ENCODE results near the gene CCT8L2.
"Not testable (repeated sequence)": the region's sequence is repeated elsewhere in the genome, so short reads cannot be mapped to it uniquely, and the experiment has no call there.

- TF ChIP-seq, protein P1, sequence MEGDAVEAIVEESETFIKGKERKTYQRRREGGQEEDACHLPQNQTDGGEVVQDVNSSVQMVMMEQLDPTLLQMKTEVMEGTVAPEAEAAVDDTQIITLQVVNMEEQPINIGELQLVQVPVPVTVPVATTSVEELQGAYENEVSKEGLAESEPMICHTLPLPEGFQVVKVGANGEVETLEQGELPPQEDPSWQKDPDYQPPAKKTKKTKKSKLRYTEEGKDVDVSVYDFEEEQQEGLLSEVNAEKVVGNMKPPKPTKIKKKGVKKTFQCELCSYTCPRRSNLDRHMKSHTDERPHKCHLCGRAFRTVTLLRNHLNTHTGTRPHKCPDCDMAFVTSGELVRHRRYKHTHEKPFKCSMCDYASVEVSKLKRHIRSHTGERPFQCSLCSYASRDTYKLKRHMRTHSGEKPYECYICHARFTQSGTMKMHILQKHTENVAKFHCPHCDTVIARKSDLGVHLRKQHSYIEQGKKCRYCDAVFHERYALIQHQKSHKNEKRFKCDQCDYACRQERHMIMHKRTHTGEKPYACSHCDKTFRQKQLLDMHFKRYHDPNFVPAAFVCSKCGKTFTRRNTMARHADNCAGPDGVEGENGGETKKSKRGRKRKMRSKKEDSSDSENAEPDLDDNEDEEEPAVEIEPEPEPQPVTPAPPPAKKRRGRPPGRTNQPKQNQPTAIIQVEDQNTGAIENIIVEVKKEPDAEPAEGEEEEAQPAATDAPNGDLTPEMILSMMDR (conservative IDR thresholded peaks at IDR 0.05; ENCODE audit: low read depth in 2 of 2) = not testable (repeated sequence)
- not testable (repeated sequence) for TF ChIP-seq ZNF114 (CRISPR knock-in tag; IDR thresholded peaks at IDR 0.05); EZH2phosphoT487 (IDR thresholded peaks at IDR 0.05; ENCODE audit: unreplicated experiment); POLR2AphosphoS5 (IDR thresholded peaks at IDR 0.05; ENCODE audit: low read depth); EZH2 (IDR thresholded peaks at IDR 0.05; ENCODE audit: low read depth, unreplicated experiment); JUNB (IDR thresholded peaks at IDR 0.05; ENCODE audit: unreplicated experiment); NANOG (IDR thresholded peaks at IDR 0.05; ENCODE audit: borderline replicate concordance); CREB1 (CRISPR knock-in tag; IDR thresholded peaks at IDR 0.05; ENCODE audit: low read depth); ETS1 (IDR thresholded peaks at IDR 0.05); ZNF331 (CRISPR knock-in tag; IDR thresholded peaks at IDR 0.05; ENCODE audit: low read depth)
- TF ChIP-seq, protein P2, sequence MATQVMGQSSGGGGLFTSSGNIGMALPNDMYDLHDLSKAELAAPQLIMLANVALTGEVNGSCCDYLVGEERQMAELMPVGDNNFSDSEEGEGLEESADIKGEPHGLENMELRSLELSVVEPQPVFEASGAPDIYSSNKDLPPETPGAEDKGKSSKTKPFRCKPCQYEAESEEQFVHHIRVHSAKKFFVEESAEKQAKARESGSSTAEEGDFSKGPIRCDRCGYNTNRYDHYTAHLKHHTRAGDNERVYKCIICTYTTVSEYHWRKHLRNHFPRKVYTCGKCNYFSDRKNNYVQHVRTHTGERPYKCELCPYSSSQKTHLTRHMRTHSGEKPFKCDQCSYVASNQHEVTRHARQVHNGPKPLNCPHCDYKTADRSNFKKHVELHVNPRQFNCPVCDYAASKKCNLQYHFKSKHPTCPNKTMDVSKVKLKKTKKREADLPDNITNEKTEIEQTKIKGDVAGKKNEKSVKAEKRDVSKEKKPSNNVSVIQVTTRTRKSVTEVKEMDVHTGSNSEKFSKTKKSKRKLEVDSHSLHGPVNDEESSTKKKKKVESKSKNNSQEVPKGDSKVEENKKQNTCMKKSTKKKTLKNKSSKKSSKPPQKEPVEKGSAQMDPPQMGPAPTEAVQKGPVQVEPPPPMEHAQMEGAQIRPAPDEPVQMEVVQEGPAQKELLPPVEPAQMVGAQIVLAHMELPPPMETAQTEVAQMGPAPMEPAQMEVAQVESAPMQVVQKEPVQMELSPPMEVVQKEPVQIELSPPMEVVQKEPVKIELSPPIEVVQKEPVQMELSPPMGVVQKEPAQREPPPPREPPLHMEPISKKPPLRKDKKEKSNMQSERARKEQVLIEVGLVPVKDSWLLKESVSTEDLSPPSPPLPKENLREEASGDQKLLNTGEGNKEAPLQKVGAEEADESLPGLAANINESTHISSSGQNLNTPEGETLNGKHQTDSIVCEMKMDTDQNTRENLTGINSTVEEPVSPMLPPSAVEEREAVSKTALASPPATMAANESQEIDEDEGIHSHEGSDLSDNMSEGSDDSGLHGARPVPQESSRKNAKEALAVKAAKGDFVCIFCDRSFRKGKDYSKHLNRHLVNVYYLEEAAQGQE (IDR thresholded peaks at IDR 0.05; ENCODE audit: unreplicated experiment) = not testable (repeated sequence)
- TF ChIP-seq, protein P3, sequence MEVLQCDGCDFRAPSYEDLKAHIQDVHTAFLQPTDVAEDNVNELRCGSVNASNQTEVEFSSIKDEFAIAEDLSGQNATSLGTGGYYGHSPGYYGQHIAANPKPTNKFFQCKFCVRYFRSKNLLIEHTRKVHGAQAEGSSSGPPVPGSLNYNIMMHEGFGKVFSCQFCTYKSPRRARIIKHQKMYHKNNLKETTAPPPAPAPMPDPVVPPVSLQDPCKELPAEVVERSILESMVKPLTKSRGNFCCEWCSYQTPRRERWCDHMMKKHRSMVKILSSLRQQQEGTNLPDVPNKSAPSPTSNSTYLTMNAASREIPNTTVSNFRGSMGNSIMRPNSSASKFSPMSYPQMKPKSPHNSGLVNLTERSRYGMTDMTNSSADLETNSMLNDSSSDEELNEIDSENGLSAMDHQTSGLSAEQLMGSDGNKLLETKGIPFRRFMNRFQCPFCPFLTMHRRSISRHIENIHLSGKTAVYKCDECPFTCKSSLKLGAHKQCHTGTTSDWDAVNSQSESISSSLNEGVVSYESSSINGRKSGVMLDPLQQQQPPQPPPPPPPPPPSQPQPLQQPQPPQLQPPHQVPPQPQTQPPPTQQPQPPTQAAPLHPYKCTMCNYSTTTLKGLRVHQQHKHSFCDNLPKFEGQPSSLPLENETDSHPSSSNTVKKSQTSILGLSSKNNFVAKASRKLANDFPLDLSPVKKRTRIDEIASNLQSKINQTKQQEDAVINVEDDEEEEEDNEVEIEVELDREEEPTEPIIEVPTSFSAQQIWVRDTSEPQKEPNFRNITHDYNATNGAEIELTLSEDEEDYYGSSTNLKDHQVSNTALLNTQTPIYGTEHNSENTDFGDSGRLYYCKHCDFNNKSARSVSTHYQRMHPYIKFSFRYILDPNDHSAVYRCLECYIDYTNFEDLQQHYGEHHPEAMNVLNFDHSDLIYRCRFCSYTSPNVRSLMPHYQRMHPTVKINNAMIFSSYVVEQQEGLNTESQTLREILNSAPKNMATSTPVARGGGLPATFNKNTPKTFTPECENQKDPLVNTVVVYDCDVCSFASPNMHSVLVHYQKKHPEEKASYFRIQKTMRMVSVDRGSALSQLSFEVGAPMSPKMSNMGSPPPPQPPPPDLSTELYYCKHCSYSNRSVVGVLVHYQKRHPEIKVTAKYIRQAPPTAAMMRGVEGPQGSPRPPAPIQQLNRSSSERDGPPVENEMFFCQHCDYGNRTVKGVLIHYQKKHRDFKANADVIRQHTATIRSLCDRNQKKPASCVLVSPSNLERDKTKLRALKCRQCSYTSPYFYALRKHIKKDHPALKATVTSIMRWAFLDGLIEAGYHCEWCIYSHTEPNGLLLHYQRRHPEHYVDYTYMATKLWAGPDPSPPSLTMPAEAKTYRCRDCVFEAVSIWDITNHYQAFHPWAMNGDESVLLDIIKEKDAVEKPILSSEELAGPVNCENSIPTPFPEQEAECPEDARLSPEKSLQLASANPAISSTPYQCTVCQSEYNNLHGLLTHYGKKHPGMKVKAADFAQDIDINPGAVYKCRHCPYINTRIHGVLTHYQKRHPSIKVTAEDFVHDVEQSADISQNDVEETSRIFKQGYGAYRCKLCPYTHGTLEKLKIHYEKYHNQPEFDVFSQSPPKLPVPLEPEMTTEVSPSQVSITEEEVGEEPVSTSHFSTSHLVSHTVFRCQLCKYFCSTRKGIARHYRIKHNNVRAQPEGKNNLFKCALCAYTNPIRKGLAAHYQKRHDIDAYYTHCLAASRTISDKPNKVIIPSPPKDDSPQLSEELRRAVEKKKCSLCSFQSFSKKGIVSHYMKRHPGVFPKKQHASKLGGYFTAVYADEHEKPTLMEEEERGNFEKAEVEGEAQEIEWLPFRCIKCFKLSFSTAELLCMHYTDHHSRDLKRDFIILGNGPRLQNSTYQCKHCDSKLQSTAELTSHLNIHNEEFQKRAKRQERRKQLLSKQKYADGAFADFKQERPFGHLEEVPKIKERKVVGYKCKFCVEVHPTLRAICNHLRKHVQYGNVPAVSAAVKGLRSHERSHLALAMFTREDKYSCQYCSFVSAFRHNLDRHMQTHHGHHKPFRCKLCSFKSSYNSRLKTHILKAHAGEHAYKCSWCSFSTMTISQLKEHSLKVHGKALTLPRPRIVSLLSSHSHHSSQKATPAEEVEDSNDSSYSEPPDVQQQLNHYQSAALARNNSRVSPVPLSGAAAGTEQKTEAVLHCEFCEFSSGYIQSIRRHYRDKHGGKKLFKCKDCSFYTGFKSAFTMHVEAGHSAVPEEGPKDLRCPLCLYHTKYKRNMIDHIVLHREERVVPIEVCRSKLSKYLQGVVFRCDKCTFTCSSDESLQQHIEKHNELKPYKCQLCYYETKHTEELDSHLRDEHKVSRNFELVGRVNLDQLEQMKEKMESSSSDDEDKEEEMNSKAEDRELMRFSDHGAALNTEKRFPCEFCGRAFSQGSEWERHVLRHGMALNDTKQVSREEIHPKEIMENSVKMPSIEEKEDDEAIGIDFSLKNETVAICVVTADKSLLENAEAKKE (CRISPR knock-in tag; IDR thresholded peaks at IDR 0.05) = not testable (repeated sequence)
These were observed 379 bp downstream of the CCT8L2 start for GRCh38 chr22:16592231-16592630.
